Stomach (tissue), 9 donors: Measurements from ENCODE around the gene REXO4. TPM values are rescaled to one million over a fixed set of nuclear protein-coding genes. Genes with fewer than 3 reads are reported as not detected.
"Not testable (repeated sequence)": the region's sequence is repeated elsewhere in the genome, so short reads cannot be mapped to it uniquely, and the experiment has no call there.

Experiments used
- DNase-seq, 2 donors: peaks; one replicate each; pipeline versions ENCODE4 v3.0.0 to v3.0.0-alpha.2; 2013 to 2019
- H3K27ac ChIP-seq, 5 donors: fragments of 200-600 bp in 4 of 5; sonication (generic) in 4 of 5; one replicate each; pipeline ENCODE4 v1.5.1; 2013 to 2019; ENCODE audit warnings: mild to moderate bottlenecking in 1 of 5, moderate library complexity in 1 of 5
- H3K27me3 ChIP-seq, 3 donors: fragments of 200-600 bp; sonication (generic); one replicate each; pipeline ENCODE4 v1.5.1; 2017 to 2019; ENCODE audit warnings: mixed run types in 1 of 3
- H3K36me3 ChIP-seq, 4 donors: fragments of 200-600 bp; sonication (generic); 1 replicate in 3 of 4; 2 replicates in 1 of 4; pipeline ENCODE4 v1.5.1; 2016 to 2019
- H3K4me1 ChIP-seq, 4 donors: fragments of 200-600 bp; sonication (generic); one replicate each; pipeline ENCODE4 v1.5.1; 2016 to 2019
- H3K4me3 ChIP-seq, 4 donors: fragments of 200-600 bp; sonication (generic) in 3 of 4; one replicate each; pipeline ENCODE4 v1.5.1; 2016 to 2019; ENCODE audit warnings: mild to moderate bottlenecking in 1 of 4
- H3K9me3 ChIP-seq, 4 donors: fragments of 200-600 bp; sonication (generic); one replicate each; pipeline ENCODE4 v1.5.1; 2016 to 2019
- CTCF ChIP-seq, 7 experiments: fragments of 450-650 bp in 4 of 7; fragments of 200-600 bp in 3 of 7; sonication (generic) in 3 of 7; IDR thresholded peaks; one replicate each; pipeline ENCODE4 v1.5.1; 2016 to 2019; ENCODE audit warnings: antibody characterized with exemption in 7 of 7, control low read depth in 2 of 7, mild to moderate bottlenecking in 1 of 7
- EP300 ChIP-seq: sonication (generic); formaldehyde crosslinking; IDR thresholded peaks from one replicate; pipeline ENCODE4 v1.6.1; 2017; ENCODE audit warnings: antibody characterized with exemption
- POLR2A ChIP-seq, 4 donors: fragments of 450-650 bp; IDR thresholded peaks; one replicate each; pipeline ENCODE4 v1.6.1; 2016; ENCODE audit warnings: antibody characterized with exemption in 4 of 4, control low read depth in 2 of 4, mild to moderate bottlenecking in 1 of 4, moderate library complexity in 1 of 4
- POLR2AphosphoS5 ChIP-seq, 3 donors: sonication (generic); formaldehyde crosslinking; IDR thresholded peaks; one replicate each; pipeline ENCODE4 v1.6.1; 2016; ENCODE audit warnings: antibody characterized with exemption in 3 of 3
- WGBS, 5 donors: extraction: QIAGEN DNeasy Blood & Tissue Kit in 3 of 5; methylation state at CpG; one replicate each; pipeline versions ENCODE4 v1.1.5 to v1.1.7; 2013 to 2018; 5-methylcytosine and 5-hydroxymethylcytosine counted together
- intact Hi-C: fragments of 100-400 bp; cut with DNase I; formaldehyde crosslinking; loops from one replicate; pipeline ENCODE4 v1.15.1; 2023; ENCODE audit warnings: low total_unique reads
- polyA plus RNA-seq, 3 donors: library from polyadenylated mRNA; stranded (reverse); fragments of 200-250 nt; gene quantifications; one replicate each; pipeline ENCODE4 v1.2.3, GENCODE V29; 2013
- total RNA-seq, 5 donors: library from RNA; depleted of rRNA; stranded (reverse); fragments of >200 nt; gene quantifications; one replicate each; pipeline versions ENCODE4 v1.1.0 to v1.2.3, GENCODE V29; 2014 to 2016
- donor health status: healthy with polysubstance abuse.
- donor health status: Bipolar disorder and iron deficiency.
- donor health status: healthy.

REXO4 gene
- total and polyA plus RNA-seq, 8 donors: 0.45 to 64.3 (median 12.9) TPM

- DNase-seq: no peak
- H3K4me3 ChIP-seq: no peak overlapping the region
- no peaks in the 10 kb centered on the region for H3K9me3 ChIP-seq
- no peaks in the 10 kb centered on the region for H3K4me1 ChIP-seq
- peaks cover 0 to 71% (median 21%) of the 10 kb centered on the region in 3 donors for H3K27me3 ChIP-seq
- WGBS, 5 donors: 15 to 37% (median 20%) methylated on average over 3 to 8 of the region's 8 CpGs
- H3K36me3 ChIP-seq: peaks cover 0 to under 1% (median 0%) of the 10 kb centered on the region in 4 donors
- H3K27ac ChIP-seq: no peak overlapping the region
- intact Hi-C loops: no loop called here
- TF ChIP-seq POLR2AphosphoS5 (IDR thresholded peaks at IDR 0.05) (no peak), EP300 (no peak), CTCF (IDR thresholded peaks at IDR 0.05) (no peak), POLR2A (IDR thresholded peaks at IDR 0.05) (no peak)
Observed at GRCh38 chr9:133394687-133395271, 23.0 kb downstream of the REXO4 start.

DNA sequence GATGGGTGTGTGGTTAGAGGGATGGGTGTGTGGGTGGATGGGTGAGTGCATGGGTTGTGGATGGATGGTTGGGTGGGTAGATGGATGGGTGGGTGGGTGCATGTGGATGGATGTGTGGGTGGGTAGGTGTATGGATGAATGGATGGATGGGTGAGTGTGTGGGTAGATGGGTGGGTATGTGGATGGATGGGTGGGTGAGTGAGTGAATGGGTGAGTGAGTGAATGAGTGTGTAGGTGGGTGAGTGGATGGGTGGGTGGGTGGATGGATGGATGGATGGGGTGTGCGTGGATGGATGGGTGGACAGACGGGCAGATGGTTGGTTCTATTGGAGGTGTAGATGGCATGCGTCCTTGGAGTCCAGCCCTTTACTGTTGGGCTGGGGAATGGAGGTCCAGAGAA lies 24.4 kb downstream of the REXO4 start:
- intact Hi-C loops: no loop called here
- 90 to 100% (median 92%) methylated on average over 3 of the region's 3 CpGs for WGBS, 5 donors
- H3K27me3 ChIP-seq: peaks cover 0 to 78% (median 21%) of the 10 kb centered on the region in 3 donors

GRCh38 chr9:133392308-133392707 lies 25.5 kb downstream of the REXO4 start:
- DNase-seq, H3K27ac ChIP-seq, H3K9me3 ChIP-seq, intact Hi-C loops, H3K4me3 ChIP-seq, H3K4me1 ChIP-seq, H3K36me3 ChIP-seq: not testable (repeated sequence)
- WGBS, 5 donors: 90 to 98% (median 96%) methylated on average over 3 of the region's 3 CpGs
- H3K27me3 ChIP-seq: peaks cover 0 to 72% (median 21%) of the 10 kb centered on the region in 3 donors

More for the DNA sequence above, 24.4 kb downstream of the REXO4 start:
- DNase-seq: no peak
- Histone ChIP-seq H3K4me1 (no peaks in the 10 kb centered on the region), H3K4me3 (no peak overlapping the region), H3K27ac (no peak overlapping the region), H3K9me3 (no peaks in the 10 kb centered on the region), H3K36me3 (no peaks in the 10 kb centered on the region)
- TF ChIP-seq POLR2AphosphoS5 (IDR thresholded peaks at IDR 0.05) (no peak), EP300 (no peak), POLR2A (IDR thresholded peaks at IDR 0.05) (no peak)

GRCh38 chr9:133391449-133391848 lies 26.4 kb downstream of the REXO4 start:
- H3K36me3 ChIP-seq, H3K4me3 ChIP-seq, intact Hi-C loops, H3K9me3 ChIP-seq, H3K4me1 ChIP-seq, DNase-seq, H3K27ac ChIP-seq: not testable (repeated sequence)
- peaks cover 0 to 63% (median 14%) of the 10 kb centered on the region in 3 donors for H3K27me3 ChIP-seq
- 29 to 45% (median 31%) methylated on average over 1 to 3 of the region's 4 CpGs for WGBS, 5 donors

- intact Hi-C loops: no loop called here
- no peak overlapping the region for H3K27ac ChIP-seq
- 78 to 84% (median 82%) methylated on average over 7 of the region's 7 CpGs for WGBS, 5 donors
- no peak overlapping the region for H3K4me3 ChIP-seq
- no peaks in the 10 kb centered on the region for H3K9me3 ChIP-seq
- H3K27me3 ChIP-seq: peaks cover 0 to 58% (median 10%) of the 10 kb centered on the region in 3 donors
- H3K4me1 ChIP-seq: peaks cover 0 to 8% (median under 1%) of the 10 kb centered on the region in 4 donors
- no peak for TF ChIP-seq POLR2AphosphoS5 (IDR thresholded peaks at IDR 0.05)
- no peak for TF ChIP-seq EP300
- TF ChIP-seq POLR2A (IDR thresholded peaks at IDR 0.05): no peak
- no peak for TF ChIP-seq CTCF (IDR thresholded peaks at IDR 0.05)
- H3K36me3 ChIP-seq: no peaks in the 10 kb centered on the region
- DNase-seq: no peak
Observed at GRCh38 chr9:133390713-133391112, 27.1 kb downstream of the REXO4 start.

DNA sequence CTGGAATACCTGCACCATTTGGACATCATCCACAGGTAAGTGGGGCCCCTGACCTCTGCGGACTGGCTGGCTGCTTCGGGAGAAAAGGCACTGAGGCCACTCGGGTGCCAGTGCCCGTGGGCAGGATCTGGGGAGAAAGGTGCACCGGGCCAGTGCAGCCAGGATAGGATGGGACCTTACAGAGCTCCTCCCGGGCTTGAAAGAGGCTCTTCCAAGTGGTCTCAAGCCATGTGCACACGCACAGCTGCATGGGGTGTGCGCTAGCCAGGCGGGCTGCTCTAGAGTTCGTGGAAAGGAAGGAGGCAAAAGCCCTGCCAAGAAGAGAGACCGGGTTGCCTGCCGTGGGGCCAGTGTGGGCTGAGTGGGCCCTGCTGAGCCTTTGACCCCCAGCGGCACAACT lies 28.2 kb downstream of the REXO4 start:
- Histone ChIP-seq H3K27me3 (peaks cover 0 to 46% (median 8%) of the 10 kb centered on the region in 3 donors), H3K4me1 (peaks cover 7 to 12% (median 9%) of the 10 kb centered on the region in 4 donors), H3K9me3 (no peaks in the 10 kb centered on the region), H3K36me3 (no peaks in the 10 kb centered on the region), H3K27ac (no peak overlapping the region), H3K4me3 (no peak overlapping the region)
- intact Hi-C loops: no loop called here
- TF ChIP-seq CTCF (IDR thresholded peaks at IDR 0.05) (no peak), POLR2AphosphoS5 (IDR thresholded peaks at IDR 0.05) (no peak), POLR2A (IDR thresholded peaks at IDR 0.05) (no peak), EP300 (no peak)
- DNase-seq: no peak
- WGBS, 5 donors: 85 to 93% (median 89%) methylated on average over 6 to 13 of the region's 13 CpGs
